ENCODE results near the gene SRA1.
"Not testable (repeated sequence)": the region's sequence is repeated elsewhere in the genome, so short reads cannot be mapped to it uniquely, and the experiment has no call there.

Gene SRA1

DNA sequence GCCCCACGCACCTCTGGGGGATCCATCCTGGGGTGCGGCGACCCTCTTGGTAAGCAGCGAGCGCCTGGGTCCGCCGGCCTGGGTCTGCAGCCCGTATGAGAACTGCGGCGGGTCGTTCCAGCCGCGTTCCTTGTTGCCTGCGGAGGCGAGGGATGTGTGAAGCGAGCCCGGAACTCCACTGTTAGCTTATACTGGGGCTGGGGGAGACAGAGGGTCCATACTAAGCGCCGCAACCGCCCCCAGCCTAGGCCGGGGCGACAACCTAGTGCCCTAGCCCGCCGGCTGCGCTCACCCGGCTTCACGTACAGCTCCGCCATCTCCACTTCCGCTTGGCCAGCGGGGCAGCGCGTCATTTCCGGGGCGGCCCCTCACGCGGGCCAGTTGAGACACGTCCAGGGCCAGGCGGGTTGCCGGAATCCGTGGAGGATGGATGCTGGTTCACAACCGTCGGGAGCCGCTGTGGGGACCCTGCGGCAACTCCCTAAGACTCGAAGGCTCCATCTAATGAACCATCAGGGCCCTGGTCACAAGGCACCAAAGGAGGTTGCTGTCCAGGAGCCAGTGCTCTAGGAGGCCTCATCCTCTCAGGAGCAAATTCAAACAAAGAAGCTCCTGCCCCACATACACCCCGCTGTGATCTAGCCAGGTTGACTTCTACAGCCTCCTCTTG lies at the start of gene SRA1:
Gene SRA1, minus strand, starts transcription at position 338 of the 670 bp plus-strand sequence. Its CDS starts 21 bp downstream, at position 317.
- peak; percentile 76 for DNase-seq (ENCODE audit: low read depth)

DNA sequence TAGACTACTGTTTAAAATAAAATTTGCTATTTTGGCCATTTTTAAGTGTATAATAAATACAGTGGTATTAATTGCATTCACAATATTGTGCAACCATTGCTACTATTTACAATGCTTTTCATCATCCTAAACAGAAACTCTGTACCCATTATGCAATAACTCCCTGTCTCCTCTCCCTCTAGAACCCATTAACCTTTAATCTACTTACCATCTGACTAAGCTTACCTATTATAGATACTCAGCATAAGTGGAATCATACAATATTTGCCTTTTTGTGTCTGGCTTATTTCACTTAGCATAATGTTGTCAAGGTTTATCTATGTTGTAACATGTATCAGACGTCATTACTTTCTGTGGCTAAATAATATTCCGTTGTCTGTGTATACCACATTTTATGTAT lies 49.8 kb upstream of the SRA1 start:
- DNase-seq (ENCODE audit: low read depth): no peak

GRCh38 chr5:140605879-140606278 lies 48.6 kb upstream of the SRA1 start:
- no peak for DNase-seq (ENCODE audit: low read depth)

DNA sequence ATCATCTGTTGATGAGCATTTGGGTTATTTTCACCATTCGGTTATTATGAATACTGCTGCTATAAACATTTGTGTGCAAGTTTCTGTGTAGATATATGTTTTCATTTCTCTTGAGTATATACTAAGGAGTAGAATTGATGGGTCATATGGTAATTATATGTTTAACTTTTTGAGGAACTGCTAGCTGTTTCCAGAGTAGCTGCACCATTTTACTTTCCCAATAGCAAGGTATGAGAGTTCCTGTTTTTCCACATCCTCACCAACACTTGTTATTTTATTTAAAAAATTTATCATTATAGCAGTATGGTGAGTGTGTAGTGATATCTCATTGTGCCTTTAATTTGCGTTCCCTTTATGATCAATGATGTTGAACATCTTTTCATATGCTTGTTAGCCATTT lies 46.5 kb upstream of the SRA1 start:
- no peak for DNase-seq (ENCODE audit: low read depth)

GRCh38 chr5:140603446-140603698 lies 46.1 kb upstream of the SRA1 start:
- DNase-seq (ENCODE audit: low read depth): not testable (repeated sequence)

- no peak for DNase-seq (ENCODE audit: low read depth)
These were observed 44.9 kb upstream of the SRA1 start for GRCh38 chr5:140602147-140602546.

GRCh38 chr5:140600096-140600495 lies 42.8 kb upstream of the SRA1 start:
- DNase-seq (ENCODE audit: low read depth): no peak

DNA sequence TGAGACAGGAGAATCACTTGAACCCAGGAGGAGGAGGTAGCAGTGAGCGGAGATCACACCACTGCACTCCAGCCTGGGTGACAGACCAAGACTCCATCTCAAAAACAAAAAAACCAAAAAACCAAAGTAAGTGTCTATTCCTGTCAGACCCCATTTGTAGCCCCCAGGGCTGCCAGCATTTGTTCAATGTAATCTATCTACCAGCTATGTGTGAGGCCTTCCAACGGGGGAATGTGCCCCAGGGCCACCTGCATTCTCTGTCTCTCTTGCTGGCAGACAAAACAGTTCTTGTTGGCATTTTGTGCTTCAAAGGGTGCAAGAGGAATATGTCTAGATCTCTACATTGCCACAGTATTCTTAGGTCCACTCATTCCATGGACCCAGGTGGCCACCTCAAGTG lies 41.6 kb upstream of the SRA1 start:
- DNase-seq (ENCODE audit: low read depth): no peak

GRCh38 chr5:140596321-140596741 lies 39.1 kb upstream of the SRA1 start:
- DNase-seq (ENCODE audit: low read depth): no peak

DNA sequence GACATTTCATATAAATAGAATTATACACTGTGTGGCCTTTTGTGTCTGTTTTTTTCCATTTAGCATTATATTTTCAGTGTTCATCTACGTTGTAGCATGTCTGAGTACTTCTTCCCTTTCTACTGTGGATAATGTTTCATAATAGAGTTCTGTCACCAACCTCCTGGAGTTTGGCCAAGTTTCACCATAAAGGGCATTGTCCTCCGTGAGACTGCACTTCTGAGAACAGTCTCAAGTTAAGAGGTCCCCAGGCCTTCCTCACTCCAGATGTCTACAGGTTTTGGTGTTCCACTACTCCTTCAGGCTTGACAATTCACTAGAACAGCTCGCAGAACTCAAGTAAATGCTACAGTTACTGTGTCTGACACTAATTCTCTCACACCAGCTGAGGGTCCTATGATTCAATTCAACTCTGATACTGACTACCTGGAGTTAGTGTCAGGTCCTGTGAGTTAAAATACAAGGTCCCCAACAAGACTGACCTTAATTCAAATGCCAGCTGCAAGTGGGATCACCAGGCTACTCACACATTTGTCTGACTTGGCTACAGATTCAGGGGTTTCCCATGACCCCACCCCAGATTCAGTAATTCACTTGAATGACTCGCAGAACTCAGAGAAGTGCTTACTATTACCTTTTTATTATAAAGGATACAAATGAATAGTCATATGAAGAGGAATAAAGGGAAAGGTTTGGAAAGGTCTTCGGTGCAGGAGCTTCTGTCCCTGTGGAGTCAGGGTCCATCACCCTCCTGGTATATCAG lies 38.4 kb upstream of the SRA1 start:
- no peak for DNase-seq (ENCODE audit: low read depth)

GRCh38 chr5:140594169-140594568 lies 36.9 kb upstream of the SRA1 start:
- DNase-seq (ENCODE audit: low read depth): no peak

- not testable (repeated sequence) for DNase-seq (ENCODE audit: low read depth)
These were observed 35.8 kb upstream of the SRA1 start for GRCh38 chr5:140593070-140593469.

- no peak for DNase-seq (ENCODE audit: low read depth)
These were observed 34.6 kb upstream of the SRA1 start for GRCh38 chr5:140591747-140592372.

DNA sequence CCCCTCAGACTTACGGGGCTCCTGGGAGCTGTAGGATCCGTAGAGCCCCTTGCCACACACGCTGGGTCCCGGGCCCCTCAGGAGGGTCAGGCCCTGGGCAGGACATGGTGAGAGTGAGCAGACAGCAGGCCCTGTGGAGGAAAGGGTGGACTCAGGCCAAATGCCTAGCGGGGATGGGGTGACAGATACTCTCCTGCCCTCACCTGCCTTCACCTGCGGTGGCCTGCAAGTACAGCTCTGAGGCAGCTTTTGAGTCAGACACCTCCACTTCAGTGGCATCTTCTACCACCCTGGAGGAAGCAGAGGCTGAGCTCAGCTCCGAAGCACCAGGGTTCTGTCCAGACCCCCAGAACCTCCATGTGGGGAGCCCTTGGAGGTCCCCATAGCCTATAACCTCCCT lies 33.6 kb upstream of the SRA1 start:
- DNase-seq (ENCODE audit: low read depth): no peak

DNA sequence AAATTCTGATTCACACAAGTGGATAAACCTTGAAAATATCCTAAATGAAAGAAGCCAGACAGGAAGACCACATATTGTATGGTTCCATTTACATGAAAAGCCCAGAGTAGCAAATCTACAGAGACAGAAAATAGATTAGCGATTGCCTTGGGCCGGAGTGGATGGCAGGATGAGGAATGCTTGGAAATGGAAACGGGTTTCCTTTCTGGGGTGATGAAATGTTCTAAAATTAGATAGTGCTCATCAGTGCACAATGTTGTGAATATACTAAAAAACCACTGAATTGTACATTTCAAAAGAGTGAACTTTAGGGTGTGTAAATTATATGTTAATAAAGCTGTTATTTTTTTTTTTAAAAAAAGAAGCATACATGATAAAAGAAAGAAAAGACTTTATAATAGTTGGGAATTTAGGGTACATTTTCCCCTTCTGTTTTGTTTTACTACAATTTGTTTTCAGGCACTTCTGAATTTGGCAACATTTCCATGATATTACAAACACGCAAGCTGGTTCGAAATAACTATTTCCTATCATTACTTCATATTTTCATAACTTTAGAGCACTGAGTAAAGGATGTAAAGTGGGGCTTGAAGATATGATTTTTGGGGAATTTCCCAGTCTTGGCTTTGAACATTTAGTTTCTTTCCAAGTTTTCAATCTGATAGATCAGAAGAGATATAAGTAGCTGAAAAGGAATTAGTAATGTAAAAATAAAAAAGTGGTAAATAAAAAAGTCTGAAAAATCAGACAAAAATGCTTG lies 31.2 kb upstream of the SRA1 start:
- DNase-seq (ENCODE audit: low read depth): no peak

GRCh38 chr5:140587495-140587894 lies 30.2 kb upstream of the SRA1 start:
- DNase-seq (ENCODE audit: low read depth): no peak

GRCh38 chr5:140579188-140579747 lies 22.0 kb upstream of the SRA1 start:
- DNase-seq (ENCODE audit: low read depth): not testable (repeated sequence)

GRCh38 chr5:140576776-140577201 lies 19.5 kb upstream of the SRA1 start:
- DNase-seq (ENCODE audit: low read depth): no peak

- no peak for DNase-seq (ENCODE audit: low read depth)
These were observed 18.0 kb upstream of the SRA1 start for GRCh38 chr5:140575309-140575708.

DNA sequence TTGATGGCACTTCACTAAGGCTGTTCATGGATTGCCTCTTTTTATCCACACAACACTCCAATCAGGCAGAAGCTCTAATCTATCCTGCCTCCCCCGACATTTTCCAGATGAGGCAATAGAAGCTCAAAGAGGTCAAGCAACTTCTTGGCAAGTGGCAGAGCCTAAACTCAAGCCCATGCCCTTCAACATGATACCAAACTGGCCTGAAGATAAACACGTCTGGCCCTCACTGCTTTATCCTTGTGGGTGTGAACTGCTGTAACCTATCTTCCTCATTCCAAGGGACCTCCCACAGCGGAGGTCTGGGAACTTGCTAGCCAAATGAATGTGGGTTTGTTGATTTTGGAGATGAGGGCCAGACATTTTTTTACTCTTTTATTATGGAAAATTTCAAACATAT lies 16.9 kb upstream of the SRA1 start:
- DNase-seq (ENCODE audit: low read depth): no peak

GRCh38 chr5:140573683-140574082 lies 16.4 kb upstream of the SRA1 start:
- no peak for DNase-seq (ENCODE audit: low read depth)

GRCh38 chr5:140571105-140571504 lies 13.8 kb upstream of the SRA1 start:
- DNase-seq (ENCODE audit: low read depth): no peak
